Body of pancreas (tissue), 4 donors: Measurements from ENCODE around the gene DTNB.

ENCODE experiments used
- CTCF ChIP-seq, 7 experiments: fragments of 450-650 bp in 4 of 7; fragments of 200-600 bp in 3 of 7; sonication (generic) in 3 of 7; IDR thresholded peaks; one replicate each; pipeline ENCODE4 v1.5.1; 2016 to 2019; ENCODE audit warnings: antibody characterized with exemption in 7 of 7
- POLR2A ChIP-seq, 3 donors: fragments of 450-650 bp; IDR thresholded peaks; one replicate each; pipeline ENCODE4 v1.6.1; 2016; ENCODE audit warnings: antibody characterized with exemption in 3 of 3, mild to moderate bottlenecking in 2 of 3

- TF ChIP-seq CTCF (IDR thresholded peaks at IDR 0.05): no peak
- no peak for TF ChIP-seq POLR2A (IDR thresholded peaks at IDR 0.05)
Observed at GRCh38 chr2:25491966-25492532, 181.3 kb downstream of the DTNB start.
